Neural progenitor cell (in vitro differentiated cells): ENCODE data around the gene IFIH1.

Experiments
- CTCF ChIP-seq: fragments of 200-600 bp; sonication (generic); IDR thresholded peaks from 2 replicates; pipeline ENCODE4 v1.5.1; 2017; ENCODE audit warnings: antibody characterized with exemption, mild to moderate bottlenecking
- EZH2 ChIP-seq: fragments of 200-600 bp; sonication (generic); IDR thresholded peaks from 2 replicates; pipeline ENCODE4 v1.6.1; 2017; ENCODE audit warnings: antibody characterized with exemption, mild to moderate bottlenecking, moderate library complexity

- TF ChIP-seq CTCF: peak; percentile 42
- peak; percentile 64 for TF ChIP-seq EZH2
Measured at GRCh38 chr2:162318328-162319180, at the start of gene IFIH1.
